ENCODE data around the gene HEMGN.
"Not testable (repeated sequence)": the region's sequence is repeated elsewhere in the genome, so short reads cannot be mapped to it uniquely, and the experiment has no call there.

DNA sequence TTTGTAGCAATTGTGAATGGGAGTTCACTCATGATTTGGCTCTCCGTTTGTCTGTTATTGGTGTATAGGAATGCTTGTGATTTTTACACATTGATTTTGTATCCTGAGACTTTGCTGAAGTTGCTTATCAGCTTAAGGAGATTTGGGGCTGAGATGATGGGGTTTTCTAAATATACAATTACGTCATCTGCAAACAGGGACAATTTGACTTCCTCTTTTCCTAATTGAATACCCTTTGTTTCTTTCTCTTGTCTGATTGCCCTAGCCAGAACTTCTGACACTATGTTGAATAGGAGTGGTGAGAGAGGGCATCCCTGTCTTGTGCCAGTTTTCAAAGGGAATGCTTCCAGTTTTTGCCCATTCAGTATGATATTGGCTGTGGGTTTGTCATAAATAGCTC lies 9.1 kb upstream of the HEMGN start:
- not testable (repeated sequence) for TF ChIP-seq SREBF1 (IDR thresholded peaks at IDR 0.05; ENCODE audit: low read length); TBL1XR1 (IDR thresholded peaks at IDR 0.05; ENCODE audit: low read depth, low read length); SIX5 (IDR thresholded peaks at IDR 0.05; ENCODE audit: low read depth, low read length, severe bottlenecking); ZZZ3 (IDR thresholded peaks at IDR 0.05; ENCODE audit: control insufficient read depth, insufficient read length, low read depth)
- TF ChIP-seq, protein P1, sequence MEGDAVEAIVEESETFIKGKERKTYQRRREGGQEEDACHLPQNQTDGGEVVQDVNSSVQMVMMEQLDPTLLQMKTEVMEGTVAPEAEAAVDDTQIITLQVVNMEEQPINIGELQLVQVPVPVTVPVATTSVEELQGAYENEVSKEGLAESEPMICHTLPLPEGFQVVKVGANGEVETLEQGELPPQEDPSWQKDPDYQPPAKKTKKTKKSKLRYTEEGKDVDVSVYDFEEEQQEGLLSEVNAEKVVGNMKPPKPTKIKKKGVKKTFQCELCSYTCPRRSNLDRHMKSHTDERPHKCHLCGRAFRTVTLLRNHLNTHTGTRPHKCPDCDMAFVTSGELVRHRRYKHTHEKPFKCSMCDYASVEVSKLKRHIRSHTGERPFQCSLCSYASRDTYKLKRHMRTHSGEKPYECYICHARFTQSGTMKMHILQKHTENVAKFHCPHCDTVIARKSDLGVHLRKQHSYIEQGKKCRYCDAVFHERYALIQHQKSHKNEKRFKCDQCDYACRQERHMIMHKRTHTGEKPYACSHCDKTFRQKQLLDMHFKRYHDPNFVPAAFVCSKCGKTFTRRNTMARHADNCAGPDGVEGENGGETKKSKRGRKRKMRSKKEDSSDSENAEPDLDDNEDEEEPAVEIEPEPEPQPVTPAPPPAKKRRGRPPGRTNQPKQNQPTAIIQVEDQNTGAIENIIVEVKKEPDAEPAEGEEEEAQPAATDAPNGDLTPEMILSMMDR (IDR thresholded peaks at IDR 0.05 in 2 of 3, conservative IDR thresholded peaks at IDR 0.05 in 1 of 3; ENCODE audit: control insufficient read depth in 2 of 3, extremely low read depth in 1 of 3, insufficient read depth in 1 of 3, low read depth in 3 of 3, low read length in 3 of 3): not testable (repeated sequence)

All from GM12878 (cell line).